Stimulated activated CD4-positive, alpha-beta T cell treated with anti-CD3 and anti-CD28 coated beads, Interleukin-12 subunit alpha, Interleukin-12 subunit beta, amount 100 ng/mL, for 4 hours (primary cell): ENCODE measurements around the gene FETUB.
"Not testable (repeated sequence)": the region's sequence is repeated elsewhere in the genome, so short reads cannot be mapped to it uniquely, and the experiment has no call there.

Experiments
- DNase-seq: peaks from one replicate; pipeline ENCODE4 v3.0.0-alpha.2; 2020

Gene FETUB

GRCh38 chr3:186613637-186614265, 26.4 kb upstream of the FETUB start:
- no peak for DNase-seq

GRCh38 chr3:186614266-186614596, 26.0 kb upstream of the FETUB start:
- DNase-seq = no peak

- DNase-seq = peak; percentile 64
These were observed 25.4 kb upstream of the FETUB start for GRCh38 chr3:186614597-186615483.

GRCh38 chr3:186616299-186616617, 23.9 kb upstream of the FETUB start:
- no peak for DNase-seq

GRCh38 chr3:186617036-186617946, 22.9 kb upstream of the FETUB start:
- DNase-seq = peak; percentile 80

- DNase-seq = no peak
These were observed 21.8 kb upstream of the FETUB start for GRCh38 chr3:186618318-186618938.

- DNase-seq = no peak
These were observed 20.4 kb upstream of the FETUB start for GRCh38 chr3:186619787-186620212.

- DNase-seq = no peak
These were observed 19.7 kb upstream of the FETUB start for GRCh38 chr3:186620213-186621092.

- DNase-seq = no peak
These were observed 18.1 kb upstream of the FETUB start for GRCh38 chr3:186621894-186622650.

GRCh38 chr3:186622651-186623310, 17.4 kb upstream of the FETUB start:
- no peak for DNase-seq

- DNase-seq = no peak
These were observed 15.6 kb upstream of the FETUB start for GRCh38 chr3:186624598-186624997.

- DNase-seq = no peak
These were observed 14.6 kb upstream of the FETUB start for GRCh38 chr3:186625600-186626042.

- no peak for DNase-seq
These were observed 13.8 kb upstream of the FETUB start for GRCh38 chr3:186626254-186626847.

- no peak for DNase-seq
These were observed 12.3 kb upstream of the FETUB start for GRCh38 chr3:186627852-186628414.

- DNase-seq = no peak
These were observed 11.4 kb upstream of the FETUB start for GRCh38 chr3:186628756-186629155.

- no peak for DNase-seq
These were observed 9.1 kb upstream of the FETUB start for GRCh38 chr3:186630950-186631641.

GRCh38 chr3:186633481-186633880, 6.7 kb upstream of the FETUB start:
- DNase-seq = no peak

GRCh38 chr3:186634207-186634606, 6.0 kb upstream of the FETUB start:
- DNase-seq = not testable (repeated sequence)

- DNase-seq = no peak
These were observed 4.7 kb upstream of the FETUB start for GRCh38 chr3:186635532-186635931.
